Measurements from ENCODE around the gene PSAT1.

Gene PSAT1

DNA sequence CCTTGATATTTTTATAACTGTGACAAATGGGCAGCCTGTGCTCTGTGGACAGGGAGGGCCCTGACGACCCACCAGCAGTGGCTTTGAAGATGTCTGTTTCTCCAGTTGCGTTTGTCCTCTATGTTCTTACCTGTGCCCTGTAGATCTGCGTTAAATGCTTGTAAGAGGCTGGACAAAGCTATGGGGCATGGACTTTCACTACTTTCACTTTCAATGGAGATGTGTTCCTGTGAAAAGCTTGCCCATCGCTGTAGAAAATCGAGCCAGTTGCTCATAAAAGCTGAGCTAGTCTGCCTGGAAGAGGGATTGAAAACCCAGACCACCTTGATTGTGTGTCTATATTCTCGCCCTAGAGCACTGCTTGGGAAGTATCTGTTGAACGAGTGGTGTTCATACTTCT is 74.1 kb downstream of the PSAT1 start:
- no peak for FAIRE-seq

DNA sequence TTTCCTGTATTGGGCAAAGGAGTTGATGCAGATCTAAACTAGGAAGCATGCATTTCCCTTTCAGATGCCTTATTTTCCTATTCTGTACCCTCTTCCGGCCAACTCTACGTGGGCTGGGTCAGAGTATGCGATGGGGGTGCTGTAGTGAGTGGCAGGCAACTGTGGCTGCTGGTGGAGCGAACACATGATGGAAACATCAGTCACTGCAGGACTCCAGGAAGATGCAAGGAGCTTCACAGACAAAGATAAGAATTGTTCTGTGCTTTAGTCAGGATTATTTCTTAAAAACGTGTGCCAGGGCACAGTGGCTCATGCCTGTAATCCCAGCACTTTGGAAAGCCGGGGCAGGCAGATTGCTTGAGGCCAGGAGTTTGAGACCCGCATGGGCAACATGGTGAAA is 75.1 kb downstream of the PSAT1 start:
- no peak for FAIRE-seq
